OCI-LY7 (cell line): ENCODE measurements around the gene SNX20.

Source experiments
- EZH2phosphoT487 ChIP-seq: fragments of 200-600 bp; sonication (generic); IDR thresholded peaks from 2 replicates; pipeline ENCODE4 v1.6.1; 2018; ENCODE audit warnings: low read depth, borderline replicate concordance, mild to moderate bottlenecking, mixed run types, antibody characterized with exemption, low read length, moderate library complexity, mixed read lengths
- TF ChIP-seq, protein P1 (sequence below): fragments of 200-600 bp; sonication (generic); conservative IDR thresholded peaks from 2 replicates; pipeline ENCODE4 v1.5.1; 2014; ENCODE audit warnings: mild to moderate bottlenecking, antibody characterized with exemption, low read length, moderate library complexity, mixed read lengths

DNA sequence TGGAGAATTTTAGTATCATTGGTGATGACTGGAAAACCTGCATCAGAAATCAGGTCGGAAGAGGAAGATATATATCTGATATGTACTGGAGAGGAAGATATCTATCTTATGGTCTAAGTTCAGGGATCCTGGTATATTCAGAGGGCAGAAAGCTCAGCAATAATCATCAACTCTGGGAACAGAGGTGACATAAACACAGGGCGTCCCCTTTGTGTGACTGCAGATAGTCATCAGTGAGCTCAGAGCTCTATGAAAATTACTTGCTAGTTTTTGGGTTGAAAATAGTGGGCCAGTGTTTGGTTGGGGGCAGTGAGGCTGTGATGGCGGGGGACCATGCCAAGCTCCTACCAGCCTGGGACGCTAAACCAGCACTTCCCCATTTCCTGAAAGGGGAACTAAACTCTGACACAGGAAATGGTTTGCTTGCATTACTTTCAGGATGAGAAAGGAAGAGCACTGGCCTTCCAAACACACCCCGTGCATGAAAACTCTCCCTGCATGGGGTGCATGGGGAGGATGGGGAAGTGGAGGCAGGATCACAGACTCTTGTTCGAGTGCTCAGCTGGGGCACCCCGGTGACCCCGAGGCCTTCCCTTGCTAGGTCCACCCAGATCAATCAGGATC is 28.1 kb upstream of the SNX20 start:
- TF ChIP-seq, protein P1, sequence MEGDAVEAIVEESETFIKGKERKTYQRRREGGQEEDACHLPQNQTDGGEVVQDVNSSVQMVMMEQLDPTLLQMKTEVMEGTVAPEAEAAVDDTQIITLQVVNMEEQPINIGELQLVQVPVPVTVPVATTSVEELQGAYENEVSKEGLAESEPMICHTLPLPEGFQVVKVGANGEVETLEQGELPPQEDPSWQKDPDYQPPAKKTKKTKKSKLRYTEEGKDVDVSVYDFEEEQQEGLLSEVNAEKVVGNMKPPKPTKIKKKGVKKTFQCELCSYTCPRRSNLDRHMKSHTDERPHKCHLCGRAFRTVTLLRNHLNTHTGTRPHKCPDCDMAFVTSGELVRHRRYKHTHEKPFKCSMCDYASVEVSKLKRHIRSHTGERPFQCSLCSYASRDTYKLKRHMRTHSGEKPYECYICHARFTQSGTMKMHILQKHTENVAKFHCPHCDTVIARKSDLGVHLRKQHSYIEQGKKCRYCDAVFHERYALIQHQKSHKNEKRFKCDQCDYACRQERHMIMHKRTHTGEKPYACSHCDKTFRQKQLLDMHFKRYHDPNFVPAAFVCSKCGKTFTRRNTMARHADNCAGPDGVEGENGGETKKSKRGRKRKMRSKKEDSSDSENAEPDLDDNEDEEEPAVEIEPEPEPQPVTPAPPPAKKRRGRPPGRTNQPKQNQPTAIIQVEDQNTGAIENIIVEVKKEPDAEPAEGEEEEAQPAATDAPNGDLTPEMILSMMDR = no peak
- no peak for TF ChIP-seq EZH2phosphoT487
